K562 treated with DMSO at 1 percent for 12 hours (cell line): ENCODE measurements around the gene DYRK4. TPM values are rescaled to one million over a fixed set of nuclear protein-coding genes. Genes with fewer than 3 reads are reported as not detected.

Experiments
- total RNA-seq: library from RNA; unstranded; fragments of 300-600 nt; gene quantifications from 2 replicates; pipeline ENCODE4 v1.2.3, GENCODE V29; 2022; ENCODE audit not compliant: insufficient read depth

DYRK4 gene
- total RNA-seq: 6.9 and 14.7 TPM in 2 replicates

GRCh38 chr12:4562034-4562657 is at the start of gene DYRK4:
DYRK4 (plus strand) TSS chr12:4562208; CDS start chr12:4562246, 38 bp downstream.

GRCh38 chr12:4538207-4539160 is 23.5 kb upstream of the DYRK4 start, which contains the start of gene RAD51AP1:
RAD51AP1 (plus strand) TSS chr12:4538890; CDS start chr12:4538940, 50 bp downstream.

GRCh38 chr12:4648501-4649357 is 86.7 kb downstream of the DYRK4 start, which contains the start of the genes AKAP3 and NDUFA9:
AKAP3 (minus strand) TSS chr12:4649051; CDS start chr12:4638196, 10,855 bp downstream.
NDUFA9 (plus strand) TSS chr12:4649114; CDS start chr12:4649127, 13 bp downstream.

Other genes starting within 250 kb of the DYRK4 start
- gene TIGAR, start 241.0 kb upstream of the DYRK4 start, total RNA-seq: 3.2 TPM in 1 of 2 replicates, not detected in the other
- gene FGF23, start 182.5 kb upstream of the DYRK4 start, total RNA-seq: not detected in 2 replicates
- not detected in 2 replicates for gene FGF6, start 116.4 kb upstream of the DYRK4 start, total RNA-seq
- gene RAD51AP1, start 23.3 kb upstream of the DYRK4 start, total RNA-seq: 35.6 and 86.1 TPM in 2 replicates
- gene AKAP3, start 86.8 kb downstream of the DYRK4 start, total RNA-seq: 0.24 and 0.30 TPM in 2 replicates
- gene NDUFA9, start 86.9 kb downstream of the DYRK4 start, total RNA-seq: 30.6 and 34.1 TPM in 2 replicates
- gene GALNT8, start 158.2 kb downstream of the DYRK4 start, total RNA-seq: 2.8 and 3.2 TPM in 2 replicates